ENCODE measurements around the gene VIPAS39. TPM values are rescaled to one million over a fixed set of nuclear protein-coding genes. Genes with fewer than 3 reads are reported as not detected.
A peak's percentile ranks its signal among the peaks of the same experiment; 100 is the strongest.

Gene VIPAS39
- total RNA-seq, 4 donors from 2014 or later, result 7.4 to 54.1 (median 23.6) TPM

DNA sequence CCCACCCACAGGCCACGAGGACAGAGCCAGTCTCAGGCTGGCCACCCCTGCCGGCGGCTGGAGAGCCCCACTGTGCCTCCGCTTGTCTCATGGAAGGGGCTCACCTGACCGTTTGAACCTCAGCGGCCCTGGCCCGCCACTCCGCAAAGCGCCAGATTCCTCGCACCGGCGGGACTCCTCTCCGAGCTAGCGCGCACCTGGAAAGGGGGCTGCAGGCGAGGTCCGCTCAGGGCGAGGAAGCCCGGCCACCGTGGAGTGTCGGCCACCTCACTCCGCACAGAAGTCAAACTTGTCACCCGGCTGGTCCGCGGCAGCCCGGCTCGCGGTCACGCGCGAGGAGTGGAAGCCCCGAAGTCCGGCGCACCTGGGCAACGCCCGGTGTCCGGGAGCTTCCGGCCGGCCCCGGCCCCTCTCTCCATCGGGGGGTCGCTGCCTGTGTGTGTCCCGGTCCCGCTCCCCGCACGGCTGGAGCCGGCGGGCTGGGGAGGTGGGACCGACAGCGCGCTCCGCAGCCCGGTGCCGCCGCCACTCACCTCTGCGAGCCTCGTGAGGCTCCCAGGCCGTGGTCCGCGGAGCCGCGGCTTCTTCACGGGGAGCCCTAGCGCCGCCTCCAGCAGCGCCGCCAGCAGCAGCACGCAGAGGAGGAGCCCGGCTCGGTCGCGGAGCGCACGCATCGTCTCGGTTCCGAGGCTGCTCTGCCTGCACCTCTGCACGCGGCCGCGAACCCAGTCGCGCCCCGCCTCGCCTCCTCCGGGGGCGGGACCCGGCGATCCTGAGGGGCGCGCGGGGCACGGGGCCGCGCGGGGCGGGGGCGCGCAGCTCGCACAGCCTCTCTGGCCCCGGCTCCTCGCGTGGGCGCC, 40.9 kb upstream of the VIPAS39 start, which contains the start of gene ISM2:
TSS of gene ISM2 (minus strand) at position 697 of the 860 bp plus-strand sequence. CDS start at position 674, 23 bp downstream.
- peak within 1 kb of the TSS; percentile 19 to 44 for H3K4me3 ChIP-seq
- no peaks in the 10 kb centered on the region for H3K27me3 ChIP-seq
- peak; percentile 27 to 33 for DNase-seq
- peaks cover 0 to 4% of the 10 kb centered on the region in 2 donors for H3K4me1 ChIP-seq
- H3K27ac ChIP-seq, result no peak within 1 kb of the TSS
- no peak for TF ChIP-seq POLR2A (IDR thresholded peaks at IDR 0.05)
- TF ChIP-seq, protein P1, sequence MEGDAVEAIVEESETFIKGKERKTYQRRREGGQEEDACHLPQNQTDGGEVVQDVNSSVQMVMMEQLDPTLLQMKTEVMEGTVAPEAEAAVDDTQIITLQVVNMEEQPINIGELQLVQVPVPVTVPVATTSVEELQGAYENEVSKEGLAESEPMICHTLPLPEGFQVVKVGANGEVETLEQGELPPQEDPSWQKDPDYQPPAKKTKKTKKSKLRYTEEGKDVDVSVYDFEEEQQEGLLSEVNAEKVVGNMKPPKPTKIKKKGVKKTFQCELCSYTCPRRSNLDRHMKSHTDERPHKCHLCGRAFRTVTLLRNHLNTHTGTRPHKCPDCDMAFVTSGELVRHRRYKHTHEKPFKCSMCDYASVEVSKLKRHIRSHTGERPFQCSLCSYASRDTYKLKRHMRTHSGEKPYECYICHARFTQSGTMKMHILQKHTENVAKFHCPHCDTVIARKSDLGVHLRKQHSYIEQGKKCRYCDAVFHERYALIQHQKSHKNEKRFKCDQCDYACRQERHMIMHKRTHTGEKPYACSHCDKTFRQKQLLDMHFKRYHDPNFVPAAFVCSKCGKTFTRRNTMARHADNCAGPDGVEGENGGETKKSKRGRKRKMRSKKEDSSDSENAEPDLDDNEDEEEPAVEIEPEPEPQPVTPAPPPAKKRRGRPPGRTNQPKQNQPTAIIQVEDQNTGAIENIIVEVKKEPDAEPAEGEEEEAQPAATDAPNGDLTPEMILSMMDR (IDR thresholded peaks at IDR 0.05), result no peak
- H3K9me3 ChIP-seq, result no peaks in the 10 kb centered on the region
- intact Hi-C loops (cut with DNase I; ENCODE audit: low total_unique reads), result no loop called here
- H3K36me3 ChIP-seq, result no peaks in the 10 kb centered on the region

DNA sequence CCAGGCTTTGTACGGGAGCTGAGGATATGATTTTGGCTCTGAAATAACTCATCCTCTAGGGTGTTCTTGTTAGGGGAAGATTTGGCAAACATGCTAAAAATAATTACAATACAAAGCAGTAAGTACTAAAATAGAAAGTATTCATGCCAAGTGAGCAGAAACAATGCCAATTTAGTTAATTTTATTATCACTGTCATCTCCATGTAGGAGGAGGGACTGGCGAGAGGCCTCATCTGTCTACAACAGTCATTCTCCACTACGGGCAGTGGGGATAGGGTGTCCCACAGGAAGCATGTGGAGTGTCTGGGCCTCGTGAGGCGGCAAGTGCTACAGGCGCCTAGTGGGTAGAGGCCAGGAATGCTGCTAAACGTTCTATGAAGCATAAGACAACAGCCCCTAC, 37.9 kb upstream of the VIPAS39 start:
- no peak for DNase-seq
- Histone ChIP-seq H3K27ac (no peak overlapping the region), H3K4me3 (no peak overlapping the region), H3K36me3 (no peaks in the 10 kb centered on the region), H3K27me3 (no peaks in the 10 kb centered on the region), H3K9me3 (no peaks in the 10 kb centered on the region), H3K4me1 (peaks cover 0 to 4% of the 10 kb centered on the region in 2 donors)
- intact Hi-C loops (cut with DNase I; ENCODE audit: low total_unique reads), result no loop called here
- no peak for TF ChIP-seq POLR2A (IDR thresholded peaks at IDR 0.05)
- TF ChIP-seq, protein P1 (IDR thresholded peaks at IDR 0.05), result no peak

DNA sequence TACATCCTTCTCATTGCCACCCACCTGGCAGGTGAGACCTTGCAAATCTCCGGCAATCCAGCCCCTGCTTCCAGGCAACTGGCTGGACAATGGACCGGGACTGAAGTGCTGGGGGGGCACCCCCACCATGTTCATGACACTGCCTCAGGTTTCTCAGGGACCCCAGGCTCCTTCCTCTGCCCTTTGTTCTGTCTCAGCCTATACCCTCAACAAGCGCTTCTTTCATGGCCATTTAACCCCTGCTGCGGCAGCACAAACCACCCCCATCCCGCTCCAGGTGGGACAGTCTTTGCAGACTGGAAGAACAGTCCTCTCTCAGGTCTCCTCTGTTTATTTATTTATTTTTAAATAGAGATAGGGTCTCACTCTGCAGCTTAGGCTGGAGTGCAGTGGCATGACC, 33.7 kb upstream of the VIPAS39 start:
- Histone ChIP-seq H3K27me3 (no peaks in the 10 kb centered on the region), H3K4me1 (no peaks in the 10 kb centered on the region), H3K27ac (no peak overlapping the region), H3K9me3 (no peaks in the 10 kb centered on the region), H3K36me3 (no peaks in the 10 kb centered on the region), H3K4me3 (no peak overlapping the region)
- TF ChIP-seq, protein P1 (IDR thresholded peaks at IDR 0.05), result no peak
- no peak for TF ChIP-seq POLR2A (IDR thresholded peaks at IDR 0.05)
- DNase-seq, result no peak
- intact Hi-C loops (cut with DNase I; ENCODE audit: low total_unique reads), result no loop called here

DNA sequence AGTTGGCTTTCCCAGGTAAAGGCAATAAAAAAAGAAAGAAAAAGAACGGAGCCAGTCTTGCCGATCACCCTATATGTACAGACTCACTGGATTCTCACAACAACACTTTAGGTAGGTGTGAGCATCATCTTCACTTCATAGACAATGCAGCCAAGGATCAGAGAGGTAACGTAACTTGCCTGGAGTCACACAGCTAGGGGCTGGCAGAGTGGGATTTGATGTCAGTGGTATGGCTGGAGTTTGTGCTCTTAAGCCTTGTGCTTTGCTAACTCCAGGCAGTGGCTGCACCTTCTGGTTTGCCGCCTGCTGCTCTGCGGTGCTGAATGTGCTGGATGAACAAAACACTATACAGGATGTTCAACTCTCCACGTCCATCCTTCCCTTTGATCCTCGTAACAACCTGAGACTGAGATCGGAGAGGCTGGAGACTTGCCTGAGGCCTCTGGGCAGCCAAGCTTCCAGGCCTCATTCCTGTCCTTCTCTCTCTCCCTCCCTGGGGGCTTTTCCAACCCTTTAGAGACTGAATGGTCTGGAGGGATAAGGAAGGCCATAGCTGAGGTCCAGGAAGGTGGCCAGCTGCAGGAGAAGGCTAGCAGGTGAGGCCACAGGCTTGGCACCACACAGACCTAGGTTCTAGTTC, 33.1 kb upstream of the VIPAS39 start:
- no peaks in the 10 kb centered on the region for H3K4me1 ChIP-seq
- intact Hi-C loops (cut with DNase I; ENCODE audit: low total_unique reads), result no loop called here
- H3K36me3 ChIP-seq, result no peaks in the 10 kb centered on the region
- no peak overlapping the region for H3K27ac ChIP-seq
- no peaks in the 10 kb centered on the region for H3K27me3 ChIP-seq
- no peak for TF ChIP-seq POLR2A (IDR thresholded peaks at IDR 0.05)
- H3K4me3 ChIP-seq, result no peak overlapping the region
- DNase-seq, result no peak
- H3K9me3 ChIP-seq, result no peaks in the 10 kb centered on the region

DNA sequence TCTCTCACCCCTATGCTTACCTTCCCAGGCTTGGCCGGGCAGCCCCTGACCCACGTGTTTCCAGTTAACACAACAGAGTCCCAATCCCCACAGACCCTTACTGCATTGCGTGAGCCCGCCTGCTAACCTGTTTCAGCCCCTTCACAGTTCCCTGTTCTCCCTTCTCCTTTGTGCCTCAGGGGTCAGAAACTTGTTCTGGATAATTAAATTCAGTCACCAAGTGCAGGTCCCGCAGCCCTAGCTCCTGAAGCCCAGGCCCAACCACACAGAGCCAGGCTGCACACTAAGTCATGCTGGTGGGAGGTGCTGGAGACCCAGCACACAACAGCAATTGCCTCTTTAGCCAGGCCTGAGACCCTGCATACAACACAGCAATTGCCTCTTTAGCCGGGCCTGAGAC, 31.6 kb upstream of the VIPAS39 start:
- Histone ChIP-seq H3K4me3 (no peak overlapping the region), H3K27me3 (no peaks in the 10 kb centered on the region), H3K4me1 (no peaks in the 10 kb centered on the region), H3K27ac (no peak overlapping the region), H3K36me3 (no peaks in the 10 kb centered on the region), H3K9me3 (no peaks in the 10 kb centered on the region)
- intact Hi-C loops (cut with DNase I; ENCODE audit: low total_unique reads), result no loop called here
- no peak for DNase-seq
- TF ChIP-seq, protein P1 (IDR thresholded peaks at IDR 0.05), result no peak
- TF ChIP-seq POLR2A (IDR thresholded peaks at IDR 0.05), result no peak
